ENCODE measurements around the gene SULT1C2.

SULT1C2 gene

DNA sequence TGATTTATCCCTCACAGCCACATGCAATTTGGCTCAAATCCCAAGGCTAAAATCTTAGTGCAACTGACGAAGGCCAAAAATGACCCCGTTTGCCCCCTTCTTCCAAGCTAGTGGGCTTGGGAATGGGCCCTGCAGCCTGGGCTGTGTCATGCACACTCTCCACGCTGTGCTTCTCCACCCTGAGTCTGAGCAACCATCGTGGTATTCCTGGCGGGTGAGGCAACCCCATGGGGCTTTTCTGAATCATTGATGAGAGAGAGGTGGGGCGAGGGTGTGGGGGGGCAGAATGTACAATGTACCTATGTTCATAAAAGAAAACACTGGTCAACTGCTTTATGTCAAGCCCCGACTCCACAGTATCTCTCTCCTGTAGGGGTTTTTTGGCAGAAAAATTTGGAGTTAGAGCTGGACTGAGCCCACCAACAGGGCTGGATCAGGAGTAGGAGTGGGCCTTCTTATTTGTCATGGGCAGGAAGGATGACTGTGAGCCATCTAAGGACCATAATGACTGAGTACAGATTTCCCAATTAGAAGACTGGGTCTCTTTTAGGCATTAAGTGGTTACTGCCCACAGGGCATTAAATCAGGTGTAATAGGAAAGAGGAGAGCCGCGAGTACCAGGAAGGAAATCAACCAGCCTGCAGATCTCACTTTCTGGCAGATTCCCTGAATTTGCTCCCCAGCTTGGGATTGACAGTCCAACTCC, 8.9 kb downstream of the SULT1C2 start:
- no peak for DNase-seq

DNA sequence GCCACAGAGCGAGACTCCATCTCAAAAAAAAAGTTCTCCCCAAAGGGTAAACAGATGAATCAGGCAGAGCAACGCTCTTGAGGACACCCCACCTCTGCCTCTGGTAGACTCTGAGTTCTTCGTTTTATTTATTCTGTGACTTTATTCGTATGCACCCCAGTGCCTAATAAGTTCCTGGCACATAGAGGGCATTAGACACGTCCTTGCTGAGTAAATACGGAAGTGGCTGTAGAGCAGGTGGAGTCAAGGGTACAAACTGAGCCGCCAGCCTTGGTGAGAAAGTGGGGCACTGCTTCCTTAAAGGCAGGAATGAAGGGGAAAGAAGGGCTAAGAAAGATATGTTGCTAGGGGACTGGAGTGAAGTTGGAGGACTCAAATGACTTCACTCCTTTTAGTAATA, 12.9 kb downstream of the SULT1C2 start:
- DNase-seq, result no peak

DNA sequence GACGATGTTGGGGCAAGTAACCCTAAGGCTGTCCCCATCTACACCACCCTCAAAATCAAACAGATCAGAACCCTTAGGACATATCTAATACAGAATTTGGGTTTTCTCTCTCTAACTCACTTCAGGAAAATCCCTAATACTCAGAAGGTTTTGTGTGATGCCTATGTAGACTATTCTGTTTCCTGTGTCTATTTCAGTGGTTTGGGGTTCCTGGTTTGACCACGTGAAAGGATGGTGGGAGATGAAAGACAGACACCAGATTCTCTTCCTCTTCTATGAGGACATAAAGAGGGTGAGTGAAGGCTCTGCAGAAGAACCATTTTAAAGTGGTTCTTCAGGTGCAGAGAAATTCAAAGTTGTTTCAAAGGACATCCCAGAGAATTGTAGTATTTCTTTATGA, 16.3 kb downstream of the SULT1C2 start:
- no peak for DNase-seq

DNA sequence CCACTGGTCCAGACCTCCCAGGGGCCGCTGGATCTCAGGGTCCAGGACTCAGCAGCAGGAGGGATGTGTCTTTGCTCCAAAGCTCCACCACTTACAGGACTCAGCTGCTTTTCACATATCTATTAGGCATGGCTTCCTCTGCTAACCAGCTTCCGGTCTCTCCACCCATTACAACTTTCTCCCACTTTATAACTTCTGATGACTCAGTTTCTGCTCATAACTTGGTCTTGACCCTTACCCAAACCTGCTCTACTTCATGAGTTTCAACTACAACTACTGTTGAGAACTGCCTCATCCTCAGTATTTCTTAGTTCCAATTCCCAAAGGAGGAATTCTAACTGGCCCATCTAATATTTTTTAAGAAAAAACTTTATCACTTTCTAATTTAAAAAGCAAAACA, 17.2 kb downstream of the SULT1C2 start:
- DNase-seq, result no peak

DNA sequence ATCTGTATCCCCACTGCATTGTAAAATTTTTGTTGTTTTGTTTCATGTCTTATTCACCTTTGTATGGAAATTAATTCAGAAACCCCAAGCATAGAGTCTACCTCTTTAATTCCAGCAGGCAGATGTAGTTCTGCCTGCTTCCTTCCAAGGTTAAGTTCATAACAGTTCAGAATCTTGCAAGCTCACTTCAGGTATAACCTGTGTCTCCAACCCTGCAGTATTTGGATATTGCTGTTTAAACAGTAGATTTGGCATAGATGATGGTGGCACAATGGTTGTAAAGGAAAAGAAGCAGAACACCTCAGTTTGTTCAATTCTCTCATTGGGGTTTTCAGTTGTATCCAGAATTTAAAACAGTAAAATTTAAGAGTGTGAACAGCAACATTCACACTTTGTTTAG, 21.2 kb downstream of the SULT1C2 start:
- DNase-seq, result no peak

DNA sequence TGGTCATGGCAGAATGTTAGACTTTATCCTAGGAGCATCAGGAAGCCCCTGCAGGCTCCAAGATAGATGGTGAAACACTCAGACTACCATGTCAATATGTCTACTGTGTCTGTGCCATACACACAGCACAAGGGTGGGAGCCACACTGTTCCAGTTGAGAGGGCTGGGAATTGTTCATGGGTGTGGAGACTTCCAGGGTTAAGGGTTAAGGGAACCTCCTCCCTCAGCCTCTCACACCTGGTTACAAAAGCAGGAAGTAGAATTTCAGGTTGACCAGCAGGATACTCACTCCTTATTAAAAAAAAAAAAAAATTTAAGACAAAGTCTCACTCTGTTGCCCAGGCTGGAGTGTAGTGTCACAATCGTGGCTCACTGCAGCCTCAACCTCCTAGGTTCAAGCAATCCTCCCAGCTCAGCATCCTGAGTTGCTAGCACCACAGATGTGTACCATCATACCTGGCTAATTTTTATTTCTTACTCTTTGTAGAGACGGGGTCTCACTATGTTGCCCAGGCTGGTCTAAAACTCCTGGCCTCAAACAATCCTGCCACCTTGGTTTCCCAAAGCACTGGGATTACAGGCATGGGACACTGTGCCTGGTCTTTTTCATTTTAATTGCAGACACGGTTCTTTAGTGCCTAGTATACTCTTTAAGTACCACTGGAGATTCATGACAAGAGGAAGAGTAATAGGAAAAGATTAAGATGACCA, 26.0 kb downstream of the SULT1C2 start:
- DNase-seq, result no peak

DNA sequence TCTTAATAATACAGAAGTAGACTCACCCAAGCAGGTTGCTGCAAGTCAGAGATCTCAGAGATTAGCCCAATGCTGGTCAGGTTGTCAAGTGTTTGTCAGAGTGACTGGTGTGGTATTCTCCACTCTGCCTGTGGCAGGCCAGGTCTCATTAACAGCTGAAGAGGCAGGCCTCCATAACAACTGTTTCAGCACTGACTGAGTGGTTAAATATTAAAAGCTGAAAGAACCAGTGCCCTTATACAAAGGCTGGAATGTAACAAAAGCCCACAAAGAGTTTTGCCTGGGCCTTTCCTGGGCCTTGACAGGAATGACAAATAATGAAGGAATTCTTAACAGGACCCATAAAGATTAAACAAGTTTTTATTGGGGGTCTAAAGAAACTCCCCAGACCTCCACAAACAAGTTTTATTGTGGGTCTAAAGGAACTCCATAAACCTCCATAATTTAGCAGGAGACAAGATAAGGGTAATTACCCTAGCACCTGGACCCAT, 26.8 kb downstream of the SULT1C2 start:
- DNase-seq, result no peak

DNA sequence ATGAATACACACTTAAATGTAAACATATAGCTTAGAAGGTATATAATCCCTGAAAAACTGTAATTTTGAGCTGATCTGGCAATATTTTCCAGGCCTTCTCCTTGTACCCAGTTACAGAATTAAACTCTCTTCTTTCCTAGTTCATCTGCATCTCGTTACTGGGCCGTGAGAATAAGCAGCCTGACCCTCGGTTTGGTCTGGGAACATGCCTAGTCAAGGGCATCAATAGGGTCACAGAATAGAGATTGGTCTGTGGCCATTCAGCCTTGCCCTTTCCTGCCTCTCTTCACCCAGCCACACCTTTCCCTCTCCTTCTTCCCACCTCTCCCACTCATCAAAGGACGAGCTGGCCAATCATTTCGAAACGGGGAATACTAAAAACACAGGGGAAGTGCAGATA, 27.3 kb downstream of the SULT1C2 start:
- no peak for DNase-seq

DNA sequence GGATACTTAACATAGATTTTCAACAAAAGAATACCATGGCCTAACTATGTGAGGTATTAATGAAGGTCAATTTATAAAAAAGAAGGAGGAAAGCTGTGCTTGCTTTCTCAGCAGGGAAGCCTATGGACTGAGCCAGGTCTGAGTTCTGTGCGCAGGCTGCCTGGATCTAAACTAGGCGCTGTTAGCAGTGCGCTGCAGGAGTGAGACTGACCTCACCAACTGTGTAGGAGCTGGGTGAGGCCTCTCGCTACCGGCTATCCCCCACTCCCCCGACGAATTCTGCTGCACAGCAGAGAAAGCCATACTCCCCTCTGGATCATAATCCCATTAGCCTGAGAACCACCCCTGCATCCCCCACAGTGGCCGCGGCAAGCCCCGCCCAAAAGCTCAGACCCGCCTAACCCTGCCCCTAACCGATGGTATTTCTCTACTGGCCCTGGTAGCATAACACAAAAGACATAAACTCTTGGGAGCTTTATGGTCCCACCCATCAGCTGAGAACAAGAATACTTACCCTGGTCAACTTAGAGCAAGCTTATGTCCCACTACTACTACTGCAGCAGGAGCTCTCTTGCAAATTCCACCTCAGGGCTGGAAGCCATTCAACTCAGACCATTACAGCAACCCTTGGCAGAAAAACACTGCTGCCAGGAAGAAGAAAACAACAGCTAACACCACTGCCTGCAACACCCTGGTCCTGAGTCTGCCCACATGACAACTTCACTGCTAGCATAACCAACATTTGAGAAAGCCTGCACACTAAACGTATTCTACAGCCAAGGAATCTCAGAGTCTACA, 28.0 kb downstream of the SULT1C2 start:
- DNase-seq, result no peak

DNA sequence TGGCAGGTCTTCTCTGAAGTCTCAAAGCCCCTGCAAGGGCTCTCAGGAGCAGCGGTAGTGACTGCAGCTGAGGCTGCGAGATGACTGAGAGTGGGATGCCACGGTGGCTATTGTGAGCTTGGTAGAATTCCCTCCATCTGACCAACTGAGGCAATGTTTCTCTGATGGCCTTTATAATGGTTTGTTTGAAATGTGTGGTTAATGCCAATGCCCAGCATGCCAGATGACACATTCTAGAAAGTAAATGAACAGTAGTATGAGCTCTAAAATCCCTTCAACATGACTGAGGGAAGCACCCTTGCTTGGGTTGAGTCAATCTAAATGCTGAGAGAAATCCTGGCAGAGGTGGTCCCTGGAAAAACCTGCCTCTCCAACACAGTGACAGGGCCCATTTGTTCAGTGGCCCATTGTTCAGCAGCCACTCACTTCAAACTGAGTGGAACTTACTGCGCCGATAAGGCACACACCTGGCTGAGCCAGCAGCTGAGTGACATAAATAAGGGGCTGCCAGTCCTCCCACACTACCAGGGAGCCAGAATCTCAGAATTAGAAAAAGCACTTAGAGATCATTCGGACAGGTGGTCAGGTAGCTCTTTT, 31.7 kb downstream of the SULT1C2 start:
- no peak for DNase-seq

DNA sequence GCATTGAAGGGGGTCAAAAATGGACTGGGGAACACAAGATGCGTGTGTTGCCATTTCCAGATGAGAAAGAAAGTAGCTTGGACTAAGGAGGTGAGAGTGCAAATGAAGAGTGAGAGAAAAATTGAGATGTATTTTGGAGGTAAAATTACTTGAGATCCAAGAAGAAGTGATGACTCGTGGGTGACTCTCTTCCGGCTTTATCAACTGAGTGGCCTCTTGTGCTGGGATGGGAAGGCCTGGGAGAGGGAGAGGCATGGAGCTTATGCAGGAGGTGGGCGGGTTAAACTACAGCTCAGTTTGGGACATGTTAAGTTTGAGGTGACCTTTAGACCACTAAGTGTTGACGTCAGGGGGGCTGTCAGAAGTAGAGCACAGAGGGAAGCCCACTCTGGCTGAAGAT, 34.9 kb downstream of the SULT1C2 start:
- no peak for DNase-seq

DNA sequence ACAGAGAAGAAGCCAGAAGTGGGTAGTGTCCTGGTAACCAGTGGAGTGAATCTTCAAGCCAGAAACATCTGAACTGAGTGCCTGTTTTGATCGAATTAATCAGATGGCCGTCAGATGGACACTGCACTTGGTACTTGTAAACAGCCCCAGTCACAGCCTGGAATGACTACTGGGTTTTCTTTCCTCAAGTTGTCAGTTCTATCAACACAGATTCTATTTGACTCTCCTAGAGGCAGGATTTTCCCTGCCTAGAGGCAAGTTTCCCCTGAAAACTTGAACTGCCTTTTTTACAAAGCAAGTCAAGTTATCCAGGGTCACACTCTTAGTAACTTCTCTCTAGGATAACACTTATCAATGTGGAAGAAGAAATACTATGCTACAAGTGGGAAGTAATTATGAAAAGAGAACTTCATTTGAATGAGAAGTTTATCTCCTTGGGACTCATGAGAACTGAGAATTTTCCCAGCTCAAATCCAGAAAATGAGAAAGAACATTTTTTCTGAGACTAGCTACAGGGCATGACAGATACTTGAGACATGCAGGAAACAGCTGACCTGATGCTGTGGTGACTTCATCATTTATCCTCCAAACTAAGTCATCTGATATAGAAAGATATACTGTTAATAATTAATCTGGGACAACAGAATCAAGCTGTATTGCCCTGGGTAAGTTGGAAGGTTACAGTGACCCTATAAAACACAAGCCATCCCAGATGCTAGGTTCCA, 36.0 kb downstream of the SULT1C2 start:
- DNase-seq, result no peak

DNA sequence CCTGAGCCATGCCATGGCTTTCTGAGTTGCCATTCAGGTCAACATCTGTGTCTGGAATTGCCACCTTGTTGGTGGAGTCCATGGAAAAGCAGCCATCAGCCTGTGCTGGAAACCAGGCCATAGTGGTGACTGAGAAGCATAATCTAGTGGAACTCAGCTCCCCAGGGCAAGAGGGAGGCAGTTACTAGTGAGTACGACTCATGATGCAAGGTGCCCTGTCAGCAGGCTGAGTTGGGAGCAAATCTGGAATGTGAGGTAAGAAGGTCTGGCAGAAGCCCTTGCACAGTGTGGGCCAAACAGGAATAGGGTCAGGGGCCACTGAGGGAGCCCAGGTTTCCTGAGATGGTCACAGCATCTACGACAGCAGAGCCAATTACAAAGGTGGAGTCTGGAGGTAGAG, 37.1 kb downstream of the SULT1C2 start:
- no peak for DNase-seq

DNA sequence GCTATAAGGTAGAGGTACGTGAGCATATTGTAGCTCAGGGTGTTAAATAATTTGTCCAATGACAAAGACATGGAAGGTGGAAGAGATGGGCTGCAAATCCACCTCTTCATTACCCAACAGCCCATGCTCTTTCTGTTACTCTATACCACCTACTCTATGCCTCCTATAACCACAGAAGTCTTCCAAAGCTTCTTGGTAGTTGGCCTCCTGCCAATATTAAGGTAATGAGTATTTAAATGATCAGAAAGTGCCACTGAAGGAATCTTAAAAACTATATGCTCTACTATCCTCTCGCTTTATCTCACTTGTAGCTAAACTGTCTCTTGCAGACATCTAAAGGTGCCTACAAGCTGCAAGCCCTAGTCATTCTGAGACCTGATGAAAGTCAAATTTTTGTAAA, 41.1 kb downstream of the SULT1C2 start:
- DNase-seq, result no peak

DNA sequence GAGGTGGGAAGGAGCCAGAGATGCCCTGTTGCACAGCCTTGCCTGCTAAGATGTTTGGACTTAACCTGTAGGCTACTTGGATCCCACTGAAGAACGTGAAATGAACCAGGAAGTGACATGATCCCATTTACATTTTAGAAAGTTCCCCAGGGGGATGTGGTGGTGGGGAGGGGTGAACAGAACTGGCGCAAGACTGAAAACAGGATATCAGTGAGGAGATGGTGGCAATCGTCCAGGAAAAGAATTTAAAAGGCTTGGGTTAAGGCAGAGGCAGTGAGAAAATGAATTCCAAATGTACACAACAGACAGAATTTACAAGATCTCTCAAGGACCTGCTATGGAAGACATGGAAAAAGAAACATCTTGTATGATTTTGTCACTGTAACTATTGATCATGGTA, 42.3 kb downstream of the SULT1C2 start:
- DNase-seq, result no peak

DNA sequence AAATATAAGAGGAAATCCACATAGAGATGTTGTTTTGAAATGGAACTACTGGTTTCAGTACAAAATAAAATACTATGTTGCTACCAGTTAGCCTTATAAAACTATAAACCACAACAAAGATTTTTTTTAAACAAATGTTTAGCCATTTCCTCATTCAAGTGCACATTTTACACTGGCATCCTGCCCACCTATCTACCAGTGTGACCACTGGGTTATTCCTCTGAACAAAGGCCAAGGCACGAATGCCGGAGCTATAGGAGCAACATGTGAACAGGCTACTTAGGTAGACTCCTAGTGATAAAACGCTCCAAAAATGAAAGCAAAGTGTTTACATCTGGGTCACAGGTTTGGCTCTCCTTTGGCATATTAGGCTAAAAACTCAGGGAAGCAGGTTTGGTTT, 57.3 kb downstream of the SULT1C2 start:
- DNase-seq, result no peak

DNA sequence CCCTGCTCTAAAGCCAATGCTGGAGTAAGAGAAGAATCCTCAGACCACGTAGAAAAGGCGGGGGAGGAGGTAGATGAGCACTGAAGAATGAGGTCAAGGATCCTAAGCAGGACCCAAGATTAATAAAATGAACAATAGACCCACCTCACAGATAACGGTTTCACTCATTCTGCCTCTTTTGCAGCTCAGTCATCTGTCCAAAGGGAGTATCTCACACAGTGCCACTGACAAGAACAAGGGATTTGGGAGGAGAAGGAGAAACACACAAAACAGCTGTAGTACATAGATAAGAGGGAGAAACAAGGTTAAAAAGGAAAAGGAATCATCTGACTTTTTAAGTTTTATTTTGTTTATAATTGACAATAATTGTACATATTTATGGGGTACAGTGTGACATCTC, 58.1 kb downstream of the SULT1C2 start:
- DNase-seq, result no peak

DNA sequence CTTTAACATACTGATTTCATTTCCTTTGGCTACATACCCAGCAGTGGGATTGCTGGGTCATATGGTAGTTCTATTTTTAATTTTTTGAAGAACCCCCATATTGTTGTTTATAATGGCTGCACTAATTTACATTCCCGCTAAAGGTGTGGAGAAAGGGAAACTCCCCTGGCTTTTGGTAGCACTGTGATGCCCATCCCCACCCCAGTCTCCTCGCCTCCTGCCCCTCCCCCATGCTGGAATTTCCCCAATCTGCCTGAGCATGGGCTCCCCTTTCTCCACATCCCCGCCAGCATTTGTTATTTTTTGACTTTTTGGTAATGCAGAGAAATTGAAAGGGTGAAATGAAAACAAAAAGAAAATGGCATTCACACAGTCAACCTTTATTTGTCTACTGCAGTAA, 59.1 kb downstream of the SULT1C2 start:
- no peak for DNase-seq

DNA sequence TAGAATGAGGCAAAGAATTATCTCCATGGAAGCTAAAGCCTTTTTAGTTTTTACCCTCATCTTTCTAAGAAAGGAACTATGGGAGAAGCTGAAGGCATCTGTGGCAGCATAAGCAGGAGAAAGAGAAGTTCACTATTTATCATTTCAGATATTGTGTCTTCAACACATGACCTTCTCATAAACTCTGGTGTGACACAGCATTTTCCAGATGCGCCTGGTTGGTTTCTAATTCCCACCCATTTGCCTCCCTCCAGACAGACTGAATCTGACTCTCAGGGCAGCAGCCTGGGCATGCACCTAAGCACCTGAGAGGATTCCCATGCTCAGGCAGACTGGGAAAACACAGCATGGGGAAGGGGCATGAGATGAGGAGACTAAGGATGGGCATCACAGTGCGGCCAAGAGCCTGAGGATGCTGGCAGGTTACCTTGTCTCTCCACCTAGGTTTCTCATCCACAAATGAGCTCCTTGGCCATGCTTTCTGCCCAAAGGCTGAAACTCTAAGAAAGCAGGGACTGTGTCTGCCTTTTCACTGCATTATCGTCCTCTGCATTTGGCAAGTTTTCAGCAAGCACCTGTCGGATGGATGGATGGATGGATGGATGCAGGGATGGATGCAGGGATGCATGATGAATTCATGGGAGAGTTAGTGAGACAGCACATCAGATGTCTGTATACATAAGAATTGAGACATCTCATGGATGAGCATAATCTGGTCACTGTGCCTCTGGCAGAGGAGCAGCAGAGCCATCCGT, 60.3 kb downstream of the SULT1C2 start:
- DNase-seq, result no peak

DNA sequence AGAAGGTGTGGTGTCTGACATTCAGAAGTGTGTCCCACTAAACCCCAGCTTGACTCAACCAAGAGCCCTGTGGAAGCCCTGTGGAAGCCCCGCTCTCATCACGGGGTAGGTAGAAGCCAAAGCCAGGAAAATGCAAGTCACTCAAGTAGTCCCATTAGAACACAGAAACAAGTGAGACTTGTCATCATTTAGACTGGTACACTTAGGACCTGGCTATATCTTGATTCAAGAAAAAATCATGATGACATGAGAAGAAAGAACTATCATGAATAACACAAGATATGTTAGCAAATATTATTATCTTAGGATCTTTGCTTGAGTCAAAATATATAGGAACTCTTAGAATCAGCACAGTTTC, 60.9 kb downstream of the SULT1C2 start:
- no peak for DNase-seq

DNA sequence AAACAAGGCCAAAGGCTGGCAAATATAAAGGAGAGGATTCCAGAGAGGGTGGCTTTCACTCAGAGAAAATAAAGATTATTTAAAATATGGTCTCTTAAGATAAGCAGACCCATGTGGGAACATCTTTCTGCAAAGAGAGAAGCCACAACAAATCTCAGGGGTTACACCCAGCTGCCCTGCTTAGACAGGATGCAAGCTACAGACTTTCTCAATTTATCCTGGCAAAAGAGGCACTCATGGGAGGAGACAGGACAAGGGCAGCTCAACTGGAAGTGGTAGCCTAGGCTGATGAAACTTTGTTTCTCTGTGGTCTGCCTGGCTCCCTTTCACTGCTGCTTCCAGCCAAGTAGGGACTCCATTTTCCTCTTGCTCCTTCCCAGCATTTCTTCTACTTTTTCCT, 63.2 kb downstream of the SULT1C2 start:
- DNase-seq, result no peak

DNA sequence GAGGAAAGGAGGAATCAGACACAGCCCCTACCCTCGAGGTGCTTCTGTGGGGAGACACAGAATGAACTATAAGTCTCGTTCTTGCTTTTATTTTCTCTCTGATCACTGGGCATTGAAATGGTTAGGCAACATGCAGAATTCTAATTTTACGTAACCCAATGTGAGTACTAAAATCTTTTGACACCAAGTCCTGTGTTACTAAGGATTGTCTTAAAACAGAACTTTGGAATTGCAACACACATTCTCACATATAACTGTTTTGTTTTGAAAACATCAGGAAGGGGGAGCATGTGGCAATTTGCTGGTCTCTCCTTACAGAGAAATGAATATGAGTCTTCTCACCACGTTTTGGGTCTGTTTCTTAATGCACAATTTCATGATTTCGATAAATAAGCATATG, 65.4 kb downstream of the SULT1C2 start:
- DNase-seq, result no peak

Data from NCI-H526 (cell line).